K562 (cell line): ENCODE measurements around the gene DEPDC1B. TPM values are rescaled to one million over a fixed set of nuclear protein-coding genes. Genes with fewer than 3 reads are reported as not detected.

Source experiments
- ATAC-seq: fragments of 200-7000 bp; cut with Tn5 transposase; 3 replicates; pipeline ENCODE4 v1.9.1; 2020; ENCODE audit warnings: moderate library complexity
- BruUV-seq: library from RNA; stranded (reverse); fragments of 400-500 nt; replicated peaks from 2 replicates; lab custom pipeline; 2021; lab: Mats Ljungman, UMichigan
- CTCF ChIA-PET: fragments of 300-600 bp; formaldehyde crosslinking; extraction: SDS; loops from one replicate; lab custom pipeline; 2021; ENCODE audit warnings: low intra/inter-chr PET ratio; lab: Yijun Ruan, JAX
- POLR2A ChIA-PET: fragments of 300-600, 350-650 bp; sonication (Branson Sonifier 250); formaldehyde crosslinking; extraction: SDS; loops from one replicate; lab custom pipeline; 2021; ENCODE audit warnings: antibody characterized with exemption, inconsistent platforms; lab: Yijun Ruan, JAX
- DNase-seq, 4 experiments: peaks; one replicate each; pipeline versions ENCODE4 v3.0.0 to v3.0.0-alpha.2; 2011 to 2018; ENCODE audit warnings: low spot score in 3 of 4, mixed read lengths in 3 of 4; ENCODE audit errors: extremely low read depth in 1 of 4
- FAIRE-seq: peaks from 2 replicates; lab custom pipeline; 2011; peaks lifted over from hg19 to GRCh38; lab: Jason Lieb, UNC
- H2AFZ ChIP-seq: 2 replicates; pipeline ENCODE4 v1.6.0; 2011; ENCODE audit warnings: low read depth, low read length, control low read depth, inconsistent platforms
- H3K27ac ChIP-seq: fragments of 200-600 bp; 3 replicates; pipeline ENCODE4 v1.8.0; 2011; ENCODE audit warnings: low read depth, mild to moderate bottlenecking, control low read depth, inconsistent platforms, low read length, moderate library complexity, mixed read lengths; ENCODE audit errors: extremely low read depth
- H3K27me3 ChIP-seq, 2 experiments: fragments of 300-600 bp in 1 of 2; 2 replicates in 1 of 2; 3 replicates in 1 of 2; pipeline versions ENCODE4 v1.6.0 to v1.8.0; 2011; ENCODE audit warnings: inconsistent platforms in 2 of 2, low read length in 2 of 2, mild to moderate bottlenecking in 1 of 2, mixed read lengths in 1 of 2, moderate library complexity in 1 of 2; ENCODE audit not compliant: control insufficient read depth in 2 of 2, insufficient read depth in 2 of 2
- H3K36me3 ChIP-seq: fragments of 300-600 bp; 3 replicates; pipeline ENCODE4 v1.8.0; 2011; ENCODE audit warnings: mild to moderate bottlenecking, low read length, inconsistent platforms; ENCODE audit not compliant: control insufficient read depth, insufficient read depth
- H3K4me1 ChIP-seq, 2 experiments: fragments of 200-600 bp in 1 of 2; replicated peaks in 1 of 2; 2 replicates in 1 of 2; 3 replicates in 1 of 2; pipeline versions ENCODE4 v1.5.1 to v1.8.0; 2011; ENCODE audit warnings: inconsistent platforms in 2 of 2, low read length in 2 of 2, mild to moderate bottlenecking in 1 of 2, mixed read lengths in 1 of 2, moderate library complexity in 1 of 2; ENCODE audit not compliant: control insufficient read depth in 2 of 2, insufficient read depth in 2 of 2
- H3K4me2 ChIP-seq: 2 replicates; pipeline ENCODE4 v1.6.1; 2011; ENCODE audit warnings: low read length, control low read depth, inconsistent platforms, mixed read lengths; ENCODE audit not compliant: insufficient read depth
- H3K4me3 ChIP-seq: fragments of 200-600 bp; sonication (generic), shearing (Covaris generic); 2 replicates; pipeline ENCODE4 v1.5.1; 2016; ENCODE audit warnings: control low read depth, inconsistent platforms
- H3K79me2 ChIP-seq: fragments of 200-600 bp; 3 replicates; pipeline ENCODE4 v1.8.0; 2011; ENCODE audit warnings: low read length, inconsistent platforms; ENCODE audit not compliant: control insufficient read depth, insufficient read depth
- H3K9ac ChIP-seq, 2 experiments: 2 replicates each; pipeline versions ENCODE4 v1.6.0 to v1.6.1; 2011; ENCODE audit warnings: low read depth in 2 of 2, low read length in 2 of 2, control low read depth in 1 of 2, inconsistent platforms in 1 of 2, mild to moderate bottlenecking in 1 of 2, mixed read lengths in 1 of 2; ENCODE audit not compliant: insufficient read depth in 1 of 2
- H3K9me1 ChIP-seq: one replicate; pipeline ENCODE4 v1.6.0; 2011; ENCODE audit warnings: inconsistent platforms, mild to moderate bottlenecking, low read length, moderate library complexity; ENCODE audit not compliant: control insufficient read depth, insufficient read depth
- H3K9me3 ChIP-seq: replicated peaks from 2 replicates; pipeline ENCODE4 v1.5.1; 2011; ENCODE audit warnings: low read depth, low read length, inconsistent platforms; ENCODE audit not compliant: control insufficient read depth, insufficient read depth
- H4K20me1 ChIP-seq: replicated peaks from 2 replicates; pipeline ENCODE4 v1.6.1; 2011; ENCODE audit warnings: low read length, inconsistent platforms, mixed read lengths; ENCODE audit not compliant: control insufficient read depth, insufficient read depth
- BCLAF1 ChIP-seq, 2 experiments: fragments of 450-650 bp in 1 of 2; IDR thresholded peaks; 2 replicates each; pipeline ENCODE4 v1.6.1; 2011 to 2017; ENCODE audit warnings: low read depth in 2 of 2, antibody characterized with exemption in 1 of 2, borderline replicate concordance in 1 of 2, low read length in 1 of 2, mild to moderate bottlenecking in 1 of 2, mixed read lengths in 1 of 2; ENCODE audit not compliant: control insufficient read depth in 1 of 2
- CBX5 ChIP-seq: IDR thresholded peaks from 2 replicates; pipeline ENCODE4 v1.6.1; 2014; ENCODE audit warnings: low read depth, borderline replicate concordance
- HNRNPUL1 ChIP-seq: fragments of 200-400 bp; formaldehyde crosslinking; IDR thresholded peaks from 2 replicates; pipeline ENCODE4 v1.6.1; 2017; ENCODE audit warnings: low read length
- IRF1 ChIP-seq: sonication (generic); formaldehyde crosslinking; IDR thresholded peaks from 2 replicates; pipeline ENCODE4 v1.8.0; 2022; ENCODE audit warnings: missing genetic modification reagents, mild to moderate bottlenecking, borderline replicate concordance
- NFIC ChIP-seq: fragments of 450-650 bp; IDR thresholded peaks from 2 replicates; pipeline ENCODE4 v1.6.1; 2017; ENCODE audit warnings: mild to moderate bottlenecking, inconsistent platforms
- TEAD1 ChIP-seq, 2 experiments: fragments of 450-650 bp in 1 of 2; sonication (generic) in 1 of 2; formaldehyde crosslinking; IDR thresholded peaks; 2 replicates each; pipeline versions ENCODE4 v1.4.0 to v1.8.0; 2020 to 2022; ENCODE audit warnings: mild to moderate bottlenecking in 2 of 2, missing genetic modification reagents in 1 of 2
- ZBTB17 ChIP-seq: fragments of 450-650 bp; formaldehyde crosslinking; IDR thresholded peaks from 2 replicates; pipeline ENCODE4 v1.4.0; 2020; ENCODE audit warnings: mild to moderate bottlenecking
- ZSCAN32 ChIP-seq: fragments of 450-650 bp; formaldehyde crosslinking; IDR thresholded peaks from 2 replicates; pipeline ENCODE4 v1.4.0; 2020; ENCODE audit warnings: mild to moderate bottlenecking, moderate library complexity
- WGBS: fragments of 100-300 bp; shearing (Covaris generic); methylation state at CpG from one replicate; pipeline ENCODE4 v1.1.6; 2016; ENCODE audit warnings: low coverage, mixed read lengths; ENCODE audit not compliant: insufficient coverage; ENCODE audit errors: missing lambda C conversion rate; 5-methylcytosine and 5-hydroxymethylcytosine counted together
- in situ Hi-C: fragments of 300-500 bp; cut with MboI; formaldehyde crosslinking; loops from 4 replicates; pipeline ENCODE4 v1.15.0; 2018; ENCODE audit warnings: inconsistent platforms, mixed read lengths
- intact Hi-C: fragments of 100-400 bp; cut with micrococcal nuclease; formaldehyde crosslinking; loops from 2 replicates; pipeline ENCODE4 v1.14.2; 2022
- polyA plus RNA-seq, 8 experiments: library from polyadenylated mRNA; depleted of rRNA in 4 of 8; stranded (reverse) in 5 of 8; unstranded in 3 of 8; fragments of >200 nt; fragmentation: Nextera tagmentation in 2 of 8; fragmentation: Illumina TruSeq in 1 of 8; extraction: Ambion mirVana in 2 of 8; extraction: Trizol in 1 of 8; gene quantifications; 2 replicates each; pipeline versions ENCODE4 v1.2.1 to v1.2.3, GENCODE V29; 2011 to 2014; ENCODE audit warnings: inconsistent platforms in 1 of 8, missing spikeins in 1 of 8
- total RNA-seq, 7 experiments: library from RNA; depleted of rRNA in 6 of 7; stranded (reverse); fragments of >200 nt in 6 of 7; fragmentation: Illumina TruSeq in 2 of 7; extraction: Trizol in 2 of 7; gene quantifications; 2 replicates each; pipeline versions ENCODE4 v1.2.1 to v1.2.3, GENCODE V29; 2011 to 2021; ENCODE audit warnings: low replicate concordance in 1 of 7

DEPDC1B gene
- total and polyA plus RNA-seq, 9 of the 15 experiments (the other 6 are each of a cell fraction or from before 2014, with no cell fraction given) = 36.0 to 67.2 (median 44.5) TPM

- H3K9me1 ChIP-seq = no peaks in the 10 kb centered on the region
- no peak for TF ChIP-seq NFIC
- TF ChIP-seq BCLAF1 (IDR thresholded peaks at IDR 0.05; ENCODE audit: borderline replicate concordance in 1 of 2, control insufficient read depth in 1 of 2, low read depth in 2 of 2, low read length in 1 of 2) = no peak
- TF ChIP-seq ZSCAN32 (CRISPR knock-in tag) = no peak
- TF ChIP-seq ZBTB17 (CRISPR knock-in tag) = no peak
- no peak for TF ChIP-seq HNRNPUL1
- no peak for TF ChIP-seq IRF1 (CRISPR knock-in tag)
- no peak for TF ChIP-seq CBX5
- TF ChIP-seq TEAD1 (CRISPR knock-in tag; IDR thresholded peaks at IDR 0.05) = no peak
- H2AFZ ChIP-seq = no peak overlapping the region
- no peak overlapping the region for H3K27ac ChIP-seq
- no TSS peak for BruUV-seq
- no peak for FAIRE-seq
- ATAC-seq = no peak
- 79% methylated on average over 1 of the region's 1 CpG for WGBS
- no peaks in the 10 kb centered on the region for H3K9me3 ChIP-seq
- intact Hi-C loops (no loop called here), in situ Hi-C loops (no loop called here)
- no peaks in the 10 kb centered on the region for H3K79me2 ChIP-seq
- H3K4me3 ChIP-seq = no peak overlapping the region
- no peaks in the 10 kb centered on the region for H3K27me3 ChIP-seq
- H3K4me2 ChIP-seq = no peak overlapping the region
- H3K4me1 ChIP-seq = 0 out of 5 replicates have a peak, but pooled peaks cover 0 to 4% of the 10 kb centered on the region in 2 experiments
- H3K9ac ChIP-seq = no peak overlapping the region
- ChIA-PET POLR2A (no interaction called here), CTCF (no interaction called here)
- DNase-seq = no peak
- peaks cover 44% of the 10 kb centered on the region for H3K36me3 ChIP-seq
- H4K20me1 ChIP-seq = no peaks in the 10 kb centered on the region
Observed at GRCh38 chr5:60636001-60636400, 64.0 kb downstream of the DEPDC1B start.
